MM.1S (cell line): Measurements from ENCODE around the gene PKP2.

Source experiments
- DNase-seq: peaks from one replicate; pipeline ENCODE4 v3.0.0-alpha.2; 2015
- H2AFZ ChIP-seq: fragments of 300-600 bp; sonication (generic); 2 replicates; pipeline ENCODE4 v1.6.0; 2016; ENCODE audit warnings: antibody characterized with exemption, low read length
- H3F3A ChIP-seq: fragments of 300-600 bp; sonication (generic); 2 replicates; pipeline ENCODE4 v1.6.1; 2016; ENCODE audit warnings: mild to moderate bottlenecking, antibody characterized with exemption, low read length, moderate library complexity, mixed read lengths; ENCODE audit not compliant: insufficient read depth
- H3K27ac ChIP-seq: fragments of 300-600 bp; sonication (generic); 2 replicates; pipeline ENCODE4 v1.5.1; 2016; ENCODE audit warnings: mild to moderate bottlenecking, low read length
- H3K27me3 ChIP-seq: fragments of 300-600 bp; sonication (generic); replicated peaks from 2 replicates; pipeline ENCODE4 v1.6.0; 2016; ENCODE audit warnings: low read length; ENCODE audit not compliant: insufficient read depth
- H3K36me3 ChIP-seq: fragments of 300-600 bp; sonication (generic); replicated peaks from 2 replicates; pipeline ENCODE4 v1.6.1; 2016; ENCODE audit warnings: mild to moderate bottlenecking, low read length, mixed read lengths; ENCODE audit not compliant: insufficient read depth
- H3K4me1 ChIP-seq: fragments of 300-600 bp; sonication (generic); 2 replicates; pipeline ENCODE4 v1.6.1; 2016; ENCODE audit warnings: low read length, mixed read lengths
- H3K4me2 ChIP-seq: fragments of 300-600 bp; sonication (generic); 2 replicates; pipeline ENCODE4 v1.6.0; 2016; ENCODE audit warnings: low read depth, low read length
- H3K4me3 ChIP-seq: fragments of 300-600 bp; sonication (generic); 2 replicates; pipeline ENCODE4 v1.5.1; 2016; ENCODE audit warnings: low read length, mixed read lengths
- H3K79me2 ChIP-seq: fragments of 300-600 bp; sonication (generic); 2 replicates; pipeline ENCODE4 v1.6.1; 2016; ENCODE audit warnings: mixed run types, low read length, mixed read lengths
- H3K9ac ChIP-seq: fragments of 300-600 bp; sonication (generic); 2 replicates; pipeline ENCODE4 v1.6.1; 2016; ENCODE audit warnings: low read length, mixed read lengths
- H3K9me2 ChIP-seq: fragments of 300-600 bp; sonication (generic); replicated peaks from 2 replicates; pipeline ENCODE4 v1.6.1; 2016; ENCODE audit warnings: mild to moderate bottlenecking, low read length, mixed read lengths; ENCODE audit not compliant: insufficient read depth
- H3K9me3 ChIP-seq: fragments of 300-600 bp; sonication (generic); replicated peaks from 2 replicates; pipeline ENCODE4 v1.6.1; 2016; ENCODE audit warnings: mild to moderate bottlenecking, low read length, mixed read lengths; ENCODE audit not compliant: insufficient read depth
- H4K20me1 ChIP-seq: fragments of 300-600 bp; sonication (generic); 2 replicates; pipeline ENCODE4 v1.6.1; 2016; ENCODE audit warnings: mild to moderate bottlenecking, low read length, moderate library complexity, mixed read lengths; ENCODE audit not compliant: insufficient read depth
- EZH2 ChIP-seq: fragments of 300-600 bp; sonication (generic); optimal IDR thresholded peaks from 2 replicates; pipeline ENCODE3; 2017; ENCODE audit warnings: low read depth, mild to moderate bottlenecking, antibody characterized with exemption, low read length, mixed read lengths
- EZH2phosphoT487 ChIP-seq: fragments of 300-600 bp; sonication (generic); IDR thresholded peaks from 2 replicates; pipeline ENCODE4 v1.6.1; 2018; ENCODE audit warnings: antibody characterized with exemption, low read length
- TF ChIP-seq, protein P1 (sequence below): fragments of 300-600 bp; sonication (generic); IDR thresholded peaks from 2 replicates; pipeline ENCODE4 v1.5.1; 2016; ENCODE audit warnings: antibody characterized with exemption, low read length, mixed read lengths

PKP2 gene

DNA sequence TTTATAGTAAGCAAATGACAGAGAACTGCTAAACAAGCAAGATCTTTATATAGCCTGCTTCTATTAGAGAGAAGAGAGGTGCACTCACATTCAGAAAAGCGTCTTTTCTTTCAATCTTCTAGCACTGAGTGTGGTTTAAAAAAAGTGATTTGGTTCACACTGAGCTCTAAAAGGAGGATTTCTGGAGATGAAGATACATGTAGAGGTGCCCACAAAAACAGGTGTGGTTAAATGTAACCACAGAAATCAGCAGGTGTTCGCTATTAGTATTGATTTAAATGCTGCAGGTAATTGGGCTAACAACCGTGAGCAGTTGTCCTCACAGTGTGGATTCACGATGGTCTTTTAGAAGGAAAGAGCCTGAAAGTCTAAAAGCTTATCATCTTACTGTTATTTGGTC is 10.7 kb downstream of the PKP2 start:
- Histone ChIP-seq H3K36me3 (no peaks in the 10 kb centered on the region; the same call in 1 of the 2 replicates), H3F3A (peaks cover 50% of the 10 kb centered on the region), H3K4me3 (peak overlapping the region; percentile 35; the same call in 1 of the 2 replicates), H3K9me2 (no peaks in the 10 kb centered on the region), H3K27ac (peak overlapping the region; percentile 89), H3K4me1 (peaks cover 63% of the 10 kb centered on the region), H3K27me3 (no peaks in the 10 kb centered on the region), H2AFZ (no peak overlapping the region), H3K9ac (peak overlapping the region; percentile 48; the same call in 1 of the 2 replicates), H4K20me1 (no peaks in the 10 kb centered on the region), H3K4me2 (peak overlapping the region; percentile 66), H3K9me3 (no peaks in the 10 kb centered on the region), H3K79me2 (peaks cover 89% of the 10 kb centered on the region)
- no peak for TF ChIP-seq EZH2
- no peak for TF ChIP-seq EZH2phosphoT487
- TF ChIP-seq, protein P1, sequence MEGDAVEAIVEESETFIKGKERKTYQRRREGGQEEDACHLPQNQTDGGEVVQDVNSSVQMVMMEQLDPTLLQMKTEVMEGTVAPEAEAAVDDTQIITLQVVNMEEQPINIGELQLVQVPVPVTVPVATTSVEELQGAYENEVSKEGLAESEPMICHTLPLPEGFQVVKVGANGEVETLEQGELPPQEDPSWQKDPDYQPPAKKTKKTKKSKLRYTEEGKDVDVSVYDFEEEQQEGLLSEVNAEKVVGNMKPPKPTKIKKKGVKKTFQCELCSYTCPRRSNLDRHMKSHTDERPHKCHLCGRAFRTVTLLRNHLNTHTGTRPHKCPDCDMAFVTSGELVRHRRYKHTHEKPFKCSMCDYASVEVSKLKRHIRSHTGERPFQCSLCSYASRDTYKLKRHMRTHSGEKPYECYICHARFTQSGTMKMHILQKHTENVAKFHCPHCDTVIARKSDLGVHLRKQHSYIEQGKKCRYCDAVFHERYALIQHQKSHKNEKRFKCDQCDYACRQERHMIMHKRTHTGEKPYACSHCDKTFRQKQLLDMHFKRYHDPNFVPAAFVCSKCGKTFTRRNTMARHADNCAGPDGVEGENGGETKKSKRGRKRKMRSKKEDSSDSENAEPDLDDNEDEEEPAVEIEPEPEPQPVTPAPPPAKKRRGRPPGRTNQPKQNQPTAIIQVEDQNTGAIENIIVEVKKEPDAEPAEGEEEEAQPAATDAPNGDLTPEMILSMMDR = no peak
- DNase-seq = peak; percentile 93

DNA sequence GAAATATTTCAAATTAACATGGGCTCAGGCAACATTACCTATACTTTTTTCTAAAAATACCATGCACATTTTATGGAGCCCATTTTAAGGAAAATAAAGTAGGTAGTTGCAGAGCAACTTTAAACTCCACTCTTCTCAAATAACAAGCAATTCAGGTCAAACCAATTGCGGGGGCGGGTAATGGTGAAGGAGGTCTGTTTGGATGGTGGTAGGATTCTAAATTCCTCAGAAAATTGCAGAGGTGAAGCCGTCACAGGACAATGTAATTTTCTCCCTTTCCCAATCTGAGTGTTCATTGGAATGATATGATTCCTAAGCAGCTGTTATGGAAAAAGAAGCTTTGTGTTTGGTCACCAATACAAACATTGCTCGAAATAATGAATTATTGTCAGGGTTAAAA is 11.6 kb downstream of the PKP2 start:
- Histone ChIP-seq H3K27ac (peak overlapping the region; percentile 89), H2AFZ (no peak overlapping the region), H3K9me3 (no peaks in the 10 kb centered on the region), H3K79me2 (peaks cover 89% of the 10 kb centered on the region), H4K20me1 (no peaks in the 10 kb centered on the region), H3K36me3 (no peaks in the 10 kb centered on the region; the same call in 1 of the 2 replicates), H3K9me2 (no peaks in the 10 kb centered on the region), H3K4me1 (peaks cover 62% of the 10 kb centered on the region), H3F3A (peaks cover 45% of the 10 kb centered on the region), H3K4me3 (peak overlapping the region; percentile 30), H3K4me2 (peak overlapping the region; percentile 66), H3K27me3 (no peaks in the 10 kb centered on the region), H3K9ac (peak overlapping the region; percentile 48; the same call in 1 of the 2 replicates)
- no peak for DNase-seq
- TF ChIP-seq EZH2phosphoT487 = no peak
- no peak for TF ChIP-seq EZH2
- TF ChIP-seq, protein P1 = no peak

DNA sequence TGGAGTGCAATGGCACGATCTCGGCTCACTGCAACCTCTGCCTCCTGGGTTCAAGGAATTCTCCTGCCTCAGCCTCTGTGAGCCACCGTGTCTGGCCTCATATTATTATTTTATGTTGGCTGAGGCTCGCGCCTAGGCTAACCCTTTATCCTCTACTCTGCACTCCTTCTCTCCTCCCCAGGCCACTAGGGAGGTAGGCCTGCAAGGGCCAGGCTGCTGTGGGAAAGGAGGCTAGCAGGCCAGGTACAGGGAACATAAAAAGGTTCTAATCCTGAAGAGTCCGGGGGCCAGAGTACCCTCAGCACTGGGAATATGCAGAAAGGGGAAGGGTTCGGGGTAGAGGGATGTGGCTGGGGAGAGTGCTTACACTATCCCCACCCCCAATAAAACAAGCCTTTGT is 14.9 kb downstream of the PKP2 start:
- H3K4me2 ChIP-seq = no peak overlapping the region
- H3K36me3 ChIP-seq = peaks cover 12% of the 10 kb centered on the region
- H3K9me2 ChIP-seq = no peaks in the 10 kb centered on the region
- no peaks in the 10 kb centered on the region for H4K20me1 ChIP-seq
- H3K4me1 ChIP-seq = peaks cover 43% of the 10 kb centered on the region
- DNase-seq = no peak
- no peak overlapping the region for H3K9ac ChIP-seq
- H3F3A ChIP-seq = peaks cover 21% of the 10 kb centered on the region
- H3K9me3 ChIP-seq = no peaks in the 10 kb centered on the region
- H3K79me2 ChIP-seq = peaks cover 89% of the 10 kb centered on the region
- H3K4me3 ChIP-seq = no peak overlapping the region
- TF ChIP-seq, protein P1 = no peak
- TF ChIP-seq EZH2 = no peak
- no peak for TF ChIP-seq EZH2phosphoT487
- H3K27ac ChIP-seq = no peak overlapping the region
- no peak overlapping the region for H2AFZ ChIP-seq
- no peaks in the 10 kb centered on the region for H3K27me3 ChIP-seq
